ENCODE measurements around the gene RNF157.
"Not testable (repeated sequence)": the region's sequence is repeated elsewhere in the genome, so short reads cannot be mapped to it uniquely, and the experiment has no call there.

DNA sequence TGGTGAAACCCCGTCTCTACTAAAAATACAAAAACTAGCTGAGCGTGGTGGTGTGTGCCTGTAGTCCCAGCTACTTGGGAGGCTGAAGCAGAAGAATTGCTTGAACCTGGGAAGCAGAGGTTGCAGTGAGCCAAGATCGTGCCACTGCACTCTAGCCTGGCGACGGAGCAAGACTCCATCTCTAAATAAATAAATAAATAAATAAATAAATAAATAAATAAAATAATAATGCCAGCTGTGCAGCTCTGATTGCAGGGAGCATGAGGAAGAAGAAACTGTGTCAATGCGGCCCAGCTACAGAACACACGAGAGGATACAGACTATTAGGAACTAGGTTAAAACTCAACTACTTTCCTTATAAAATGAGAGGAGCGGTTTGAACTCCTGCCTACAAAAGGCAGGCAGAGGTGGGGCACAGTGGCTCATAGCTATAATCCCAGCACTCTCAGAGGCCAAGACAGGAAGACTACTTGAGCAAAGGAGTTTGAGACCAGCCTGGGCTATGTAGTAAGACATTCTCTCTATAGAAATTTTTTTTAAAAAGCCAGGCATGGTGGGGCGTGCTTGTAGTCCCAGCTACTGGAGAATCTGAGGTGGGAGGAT lies 34.6 kb downstream of the RNF157 start:
- TF ChIP-seq, protein P1, sequence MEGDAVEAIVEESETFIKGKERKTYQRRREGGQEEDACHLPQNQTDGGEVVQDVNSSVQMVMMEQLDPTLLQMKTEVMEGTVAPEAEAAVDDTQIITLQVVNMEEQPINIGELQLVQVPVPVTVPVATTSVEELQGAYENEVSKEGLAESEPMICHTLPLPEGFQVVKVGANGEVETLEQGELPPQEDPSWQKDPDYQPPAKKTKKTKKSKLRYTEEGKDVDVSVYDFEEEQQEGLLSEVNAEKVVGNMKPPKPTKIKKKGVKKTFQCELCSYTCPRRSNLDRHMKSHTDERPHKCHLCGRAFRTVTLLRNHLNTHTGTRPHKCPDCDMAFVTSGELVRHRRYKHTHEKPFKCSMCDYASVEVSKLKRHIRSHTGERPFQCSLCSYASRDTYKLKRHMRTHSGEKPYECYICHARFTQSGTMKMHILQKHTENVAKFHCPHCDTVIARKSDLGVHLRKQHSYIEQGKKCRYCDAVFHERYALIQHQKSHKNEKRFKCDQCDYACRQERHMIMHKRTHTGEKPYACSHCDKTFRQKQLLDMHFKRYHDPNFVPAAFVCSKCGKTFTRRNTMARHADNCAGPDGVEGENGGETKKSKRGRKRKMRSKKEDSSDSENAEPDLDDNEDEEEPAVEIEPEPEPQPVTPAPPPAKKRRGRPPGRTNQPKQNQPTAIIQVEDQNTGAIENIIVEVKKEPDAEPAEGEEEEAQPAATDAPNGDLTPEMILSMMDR (conservative IDR thresholded peaks at IDR 0.05) = not testable (repeated sequence)
- TF ChIP-seq ZFX (IDR thresholded peaks at IDR 0.05) = not testable (repeated sequence)
